WTC11 (cell line): ENCODE measurements around the gene NPAS3. TPM values are rescaled to one million over a fixed set of nuclear protein-coding genes. Genes with fewer than 3 reads are reported as not detected.

Experiments used
- ATAC-seq: fragments of 200-7000 bp; cut with Tn5 transposase; 2 replicates; pipeline ENCODE4 v1.10.0; 2021; ENCODE audit warnings: mild to moderate bottlenecking, moderate library complexity
- CTCF ChIA-PET: fragments of 300-600 bp; sonication (Branson Sonifier 250); formaldehyde crosslinking; loops from one replicate; lab custom pipeline; 2021; ENCODE audit warnings: antibody characterized with exemption; lab: Charles Lee
- POLR2A ChIA-PET: fragments of 350-600 bp; sonication (Branson Sonifier 250); formaldehyde crosslinking; loops from one replicate; lab custom pipeline; 2021; ENCODE audit warnings: antibody characterized with exemption; lab: Charles Lee
- DNase-seq: peaks from one replicate; pipeline ENCODE4 v3.0.0; 2021; ENCODE audit warnings: low spot score
- H3K27ac Mint-ChIP-seq: 2 replicates; pipeline ENCODE4 v1.8.0; 2021; ENCODE audit warnings: mixed read lengths
- H3K27me3 Mint-ChIP-seq: 2 replicates; pipeline ENCODE4 v1.8.0; 2021; ENCODE audit warnings: low read depth, mild to moderate bottlenecking, moderate library complexity, mixed read lengths
- H3K36me3 Mint-ChIP-seq: 2 replicates; pipeline ENCODE4 v1.8.0; 2021; ENCODE audit warnings: mixed read lengths
- H3K4me1 Mint-ChIP-seq: 2 replicates; pipeline ENCODE4 v1.8.0; 2022; ENCODE audit warnings: mixed read lengths
- H3K4me3 Mint-ChIP-seq: 2 replicates; pipeline ENCODE4 v1.8.0; 2021; ENCODE audit warnings: mild to moderate bottlenecking, moderate library complexity, mixed read lengths
- H3K9me3 Mint-ChIP-seq: 2 replicates; pipeline ENCODE4 v1.8.0; 2021; ENCODE audit warnings: mixed read lengths
- ARID4B ChIP-seq: sonication (generic); formaldehyde crosslinking; IDR thresholded peaks from 2 replicates; pipeline ENCODE4 v1.8.0; 2023; ENCODE audit warnings: missing genetic modification reagents, mild to moderate bottlenecking, borderline replicate concordance
- ATF3 ChIP-seq: sonication (generic); formaldehyde crosslinking; conservative IDR thresholded peaks from 2 replicates; pipeline ENCODE4 v1.8.1; 2022; ENCODE audit warnings: mild to moderate bottlenecking, missing genetic modification reagents
- E2F1 ChIP-seq: sonication (generic); formaldehyde crosslinking; IDR thresholded peaks from 2 replicates; pipeline ENCODE4 v1.8.0; 2022; ENCODE audit warnings: mild to moderate bottlenecking, missing genetic modification reagents
- EMX1 ChIP-seq: fragments of 250-450 bp; sonication (Bioruptor Pico); IDR thresholded peaks from 2 replicates; pipeline ENCODE4 v1.8.0; 2021; ENCODE audit warnings: mild to moderate bottlenecking
- GABPB1 ChIP-seq: sonication (generic); formaldehyde crosslinking; IDR thresholded peaks from 2 replicates; pipeline ENCODE4 v1.8.1; 2023; ENCODE audit warnings: mild to moderate bottlenecking, missing genetic modification reagents
- MXD4 ChIP-seq: fragments of 250-450 bp; sonication (Bioruptor Pico); IDR thresholded peaks from 2 replicates; pipeline ENCODE4 v1.8.0; 2021; ENCODE audit warnings: mild to moderate bottlenecking, moderate library complexity, borderline replicate concordance
- PRRX2 ChIP-seq: fragments of 250-450 bp; sonication (Bioruptor Pico); IDR thresholded peaks from 2 replicates; pipeline ENCODE4 v1.8.0; 2021; ENCODE audit warnings: mild to moderate bottlenecking
- TEAD1 ChIP-seq: sonication (generic); formaldehyde crosslinking; IDR thresholded peaks from 2 replicates; pipeline ENCODE4 v1.8.0; 2022; ENCODE audit warnings: mild to moderate bottlenecking, missing genetic modification reagents
- ZNF138 ChIP-seq: sonication (generic); formaldehyde crosslinking; conservative IDR thresholded peaks from 2 replicates; pipeline ENCODE4 v1.8.1; 2022; ENCODE audit warnings: mild to moderate bottlenecking, moderate library complexity, missing genetic modification reagents
- ZNF263 ChIP-seq: sonication (generic); formaldehyde crosslinking; IDR thresholded peaks from 2 replicates; pipeline ENCODE4 v1.8.1; 2022; ENCODE audit warnings: low read depth, mild to moderate bottlenecking, moderate library complexity, missing genetic modification reagents
- ZNF425 ChIP-seq: fragments of 250-450 bp; sonication (Bioruptor Pico); conservative IDR thresholded peaks from 2 replicates; pipeline ENCODE4 v1.9.0; 2021; ENCODE audit warnings: mild to moderate bottlenecking
- total RNA-seq: library from RNA; stranded (reverse); gene quantifications from 3 replicates; pipeline ENCODE4 v1.2.3, GENCODE V29; 2021
- TF ChIP-seq, protein P1 (sequence below): fragments of 200-600 bp; IDR thresholded peaks from 2 replicates; pipeline ENCODE4 v1.8.0; 2022; ENCODE audit warnings: antibody characterized with exemption
- TF ChIP-seq, protein P2 (sequence below): sonication (generic); formaldehyde crosslinking; IDR thresholded peaks from 2 replicates; pipeline ENCODE4 v1.8.1; 2023; ENCODE audit warnings: mild to moderate bottlenecking, missing genetic modification reagents, borderline replicate concordance
- TF ChIP-seq, protein P3 (sequence below): sonication (generic); formaldehyde crosslinking; IDR thresholded peaks from 2 replicates; pipeline ENCODE4 v1.8.0; 2022; ENCODE audit warnings: mild to moderate bottlenecking, missing genetic modification reagents

The NPAS3 gene
- total RNA-seq, 1 experiment from 2014 or later: 3.2 TPM

DNA sequence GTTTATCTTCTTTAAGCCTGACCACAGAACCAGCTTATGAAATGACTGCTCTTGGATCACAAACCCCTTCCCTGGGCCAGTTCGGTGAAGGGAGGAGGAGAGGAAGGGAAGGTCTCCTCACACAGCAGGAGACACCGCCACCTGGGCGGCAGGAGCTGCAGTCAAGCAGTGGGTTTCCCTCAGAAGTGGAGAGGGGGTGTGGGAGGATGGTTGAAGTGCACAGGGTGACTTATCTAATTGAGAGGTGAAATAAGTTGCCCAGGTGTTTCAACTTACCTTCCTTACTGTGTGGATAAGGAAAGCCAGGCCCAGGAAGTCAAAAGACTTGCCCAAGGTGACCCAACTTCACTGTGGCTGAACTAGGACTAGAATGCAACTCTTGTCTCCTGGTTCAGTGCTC lies 905.4 kb downstream of the NPAS3 start:
- DNase-seq: no peak
- ATAC-seq: no peak
- H3K27me3 Mint-ChIP-seq: no peaks in the 10 kb centered on the region
- H3K4me3 Mint-ChIP-seq: no peak overlapping the region
- peaks cover 10% of the 10 kb centered on the region for H3K4me1 Mint-ChIP-seq
- ChIA-PET POLR2A (interaction anchor here (0.5 to 1.0 kb wide), 2 partner anchors 137 to 260 kb away, joined by 3 read pairs; no protein-coding TSS in a partner anchor), CTCF (interaction anchor here (0.6 to 6.5 kb wide), 3 partner anchors 65 to 314 kb away, joined by 3 to 47 read pairs (median 7); no protein-coding TSS in a partner anchor)
- H3K9me3 Mint-ChIP-seq: no peaks in the 10 kb centered on the region
- no peak for TF ChIP-seq E2F1
- no peak for TF ChIP-seq PRRX2 (CRISPR knock-in tag)
- TF ChIP-seq ATF3: no peak
- no peak for TF ChIP-seq TEAD1
- TF ChIP-seq ZNF425 (CRISPR knock-in tag): no peak
- TF ChIP-seq ZNF263 (CRISPR knock-in tag): no peak
- no peak for TF ChIP-seq ARID4B (CRISPR knock-in tag)
- no peak for TF ChIP-seq GABPB1 (CRISPR knock-in tag)
- no peak for TF ChIP-seq MXD4
- no peak overlapping the region for H3K27ac Mint-ChIP-seq
- H3K36me3 Mint-ChIP-seq: no peaks in the 10 kb centered on the region

DNA sequence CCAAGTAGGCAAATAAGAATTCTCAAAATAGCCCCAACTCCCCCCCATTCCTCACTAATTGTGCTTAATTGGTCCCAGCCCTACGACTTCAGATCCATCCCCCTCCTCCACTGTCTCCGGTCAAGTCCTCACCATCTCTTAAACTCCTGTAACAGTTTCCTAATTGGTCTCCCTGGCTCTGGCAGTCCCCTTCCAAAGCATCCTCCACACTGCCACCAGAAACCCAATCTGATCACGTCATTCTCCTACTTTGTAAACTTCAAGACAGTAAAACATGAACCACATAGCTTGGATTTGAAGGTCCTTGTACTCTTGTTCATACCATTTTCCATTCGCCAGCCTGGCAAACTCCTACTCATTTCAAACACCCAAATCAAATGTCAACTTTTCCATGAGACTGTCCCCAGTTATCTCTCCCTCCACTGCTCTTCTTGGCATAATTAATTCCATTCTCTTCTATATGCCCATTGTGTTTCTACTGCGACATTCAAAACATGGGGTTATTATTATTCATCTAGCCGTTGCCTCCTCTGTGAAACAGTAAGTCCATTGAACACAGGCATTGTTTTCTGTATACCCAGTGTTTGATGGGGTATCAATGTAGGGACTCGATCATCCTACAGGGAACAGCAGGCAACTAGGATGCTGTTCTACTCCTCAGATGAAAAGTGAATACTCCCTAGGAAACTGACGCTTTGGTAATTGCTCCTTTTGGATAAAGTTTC lies 907.6 kb downstream of the NPAS3 start:
- H3K4me1 Mint-ChIP-seq: peaks cover 20% of the 10 kb centered on the region
- TF ChIP-seq, protein P1, sequence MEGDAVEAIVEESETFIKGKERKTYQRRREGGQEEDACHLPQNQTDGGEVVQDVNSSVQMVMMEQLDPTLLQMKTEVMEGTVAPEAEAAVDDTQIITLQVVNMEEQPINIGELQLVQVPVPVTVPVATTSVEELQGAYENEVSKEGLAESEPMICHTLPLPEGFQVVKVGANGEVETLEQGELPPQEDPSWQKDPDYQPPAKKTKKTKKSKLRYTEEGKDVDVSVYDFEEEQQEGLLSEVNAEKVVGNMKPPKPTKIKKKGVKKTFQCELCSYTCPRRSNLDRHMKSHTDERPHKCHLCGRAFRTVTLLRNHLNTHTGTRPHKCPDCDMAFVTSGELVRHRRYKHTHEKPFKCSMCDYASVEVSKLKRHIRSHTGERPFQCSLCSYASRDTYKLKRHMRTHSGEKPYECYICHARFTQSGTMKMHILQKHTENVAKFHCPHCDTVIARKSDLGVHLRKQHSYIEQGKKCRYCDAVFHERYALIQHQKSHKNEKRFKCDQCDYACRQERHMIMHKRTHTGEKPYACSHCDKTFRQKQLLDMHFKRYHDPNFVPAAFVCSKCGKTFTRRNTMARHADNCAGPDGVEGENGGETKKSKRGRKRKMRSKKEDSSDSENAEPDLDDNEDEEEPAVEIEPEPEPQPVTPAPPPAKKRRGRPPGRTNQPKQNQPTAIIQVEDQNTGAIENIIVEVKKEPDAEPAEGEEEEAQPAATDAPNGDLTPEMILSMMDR: no peak
- TF ChIP-seq, protein P2, sequence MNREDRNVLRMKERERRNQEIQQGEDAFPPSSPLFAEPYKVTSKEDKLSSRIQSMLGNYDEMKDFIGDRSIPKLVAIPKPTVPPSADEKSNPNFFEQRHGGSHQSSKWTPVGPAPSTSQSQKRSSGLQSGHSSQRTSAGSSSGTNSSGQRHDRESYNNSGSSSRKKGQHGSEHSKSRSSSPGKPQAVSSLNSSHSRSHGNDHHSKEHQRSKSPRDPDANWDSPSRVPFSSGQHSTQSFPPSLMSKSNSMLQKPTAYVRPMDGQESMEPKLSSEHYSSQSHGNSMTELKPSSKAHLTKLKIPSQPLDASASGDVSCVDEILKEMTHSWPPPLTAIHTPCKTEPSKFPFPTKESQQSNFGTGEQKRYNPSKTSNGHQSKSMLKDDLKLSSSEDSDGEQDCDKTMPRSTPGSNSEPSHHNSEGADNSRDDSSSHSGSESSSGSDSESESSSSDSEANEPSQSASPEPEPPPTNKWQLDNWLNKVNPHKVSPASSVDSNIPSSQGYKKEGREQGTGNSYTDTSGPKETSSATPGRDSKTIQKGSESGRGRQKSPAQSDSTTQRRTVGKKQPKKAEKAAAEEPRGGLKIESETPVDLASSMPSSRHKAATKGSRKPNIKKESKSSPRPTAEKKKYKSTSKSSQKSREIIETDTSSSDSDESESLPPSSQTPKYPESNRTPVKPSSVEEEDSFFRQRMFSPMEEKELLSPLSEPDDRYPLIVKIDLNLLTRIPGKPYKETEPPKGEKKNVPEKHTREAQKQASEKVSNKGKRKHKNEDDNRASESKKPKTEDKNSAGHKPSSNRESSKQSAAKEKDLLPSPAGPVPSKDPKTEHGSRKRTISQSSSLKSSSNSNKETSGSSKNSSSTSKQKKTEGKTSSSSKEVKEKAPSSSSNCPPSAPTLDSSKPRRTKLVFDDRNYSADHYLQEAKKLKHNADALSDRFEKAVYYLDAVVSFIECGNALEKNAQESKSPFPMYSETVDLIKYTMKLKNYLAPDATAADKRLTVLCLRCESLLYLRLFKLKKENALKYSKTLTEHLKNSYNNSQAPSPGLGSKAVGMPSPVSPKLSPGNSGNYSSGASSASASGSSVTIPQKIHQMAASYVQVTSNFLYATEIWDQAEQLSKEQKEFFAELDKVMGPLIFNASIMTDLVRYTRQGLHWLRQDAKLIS (CRISPR knock-in tag): no peak
- TF ChIP-seq TEAD1 (no peak), ZNF138 (CRISPR knock-in tag) (no peak), ATF3 (no peak), EMX1 (no peak)
- TF ChIP-seq, protein P3, sequence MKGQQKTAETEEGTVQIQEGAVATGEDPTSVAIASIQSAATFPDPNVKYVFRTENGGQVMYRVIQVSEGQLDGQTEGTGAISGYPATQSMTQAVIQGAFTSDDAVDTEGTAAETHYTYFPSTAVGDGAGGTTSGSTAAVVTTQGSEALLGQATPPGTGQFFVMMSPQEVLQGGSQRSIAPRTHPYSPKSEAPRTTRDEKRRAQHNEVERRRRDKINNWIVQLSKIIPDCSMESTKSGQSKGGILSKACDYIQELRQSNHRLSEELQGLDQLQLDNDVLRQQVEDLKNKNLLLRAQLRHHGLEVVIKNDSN (CRISPR knock-in tag): no peak
- POLR2A ChIA-PET: no interaction called here

More for the DNA sequence above, 907.6 kb downstream of the NPAS3 start:
- no peak overlapping the region for H3K27ac Mint-ChIP-seq
- no peaks in the 10 kb centered on the region for H3K9me3 Mint-ChIP-seq
- no peak overlapping the region for H3K4me3 Mint-ChIP-seq
- H3K27me3 Mint-ChIP-seq: no peaks in the 10 kb centered on the region
- DNase-seq (no peak), ATAC-seq (no peak)
- CTCF ChIA-PET: interaction anchor here (6.5 kb wide), 1 partner anchor 252 kb away, joined by 47 read pairs; no protein-coding TSS in a partner anchor
- no peaks in the 10 kb centered on the region for H3K36me3 Mint-ChIP-seq
